ENCODE results near the gene IDH3A. TPM values are rescaled to one million over a fixed set of nuclear protein-coding genes. Genes with fewer than 3 reads are reported as not detected.

IDH3A gene
- total RNA-seq, 1 experiment from 2014 or later, result 116 TPM

DNA sequence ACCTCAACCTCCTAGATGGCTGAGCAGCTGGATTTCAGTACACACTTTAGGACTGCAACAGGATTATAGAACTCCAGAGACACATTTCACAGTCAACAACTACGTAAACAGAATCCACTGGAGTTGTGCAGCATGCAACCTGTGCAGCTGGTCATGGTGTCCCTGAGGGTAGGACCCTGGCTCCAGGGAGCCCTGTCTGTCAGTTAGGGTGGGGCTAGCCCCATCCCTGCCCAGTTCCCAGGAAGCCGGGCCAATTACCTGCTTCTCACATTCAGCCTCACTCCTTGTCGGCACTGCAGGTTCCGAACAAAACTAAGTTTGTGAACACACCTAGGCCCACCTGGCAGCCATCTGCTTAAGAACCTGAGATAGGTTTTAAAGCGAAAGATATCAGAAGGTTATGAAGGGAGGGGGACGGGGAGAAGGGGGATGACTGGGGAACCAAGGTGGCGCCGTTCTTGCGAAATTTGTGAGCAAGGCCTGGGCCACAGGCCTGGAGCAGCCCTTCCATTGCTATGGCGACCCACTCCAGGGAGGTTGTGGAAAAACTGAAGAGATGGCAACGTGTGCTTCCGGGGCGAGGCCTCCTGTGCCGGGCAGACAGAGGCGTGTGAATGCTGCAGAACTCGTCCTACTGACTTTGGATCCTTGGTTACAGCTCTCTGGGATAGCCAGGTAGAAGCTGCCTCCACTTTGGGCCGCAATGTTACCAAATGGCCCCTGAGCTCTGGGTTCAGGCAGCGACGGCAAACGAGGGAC, 59.9 kb downstream of the IDH3A start:
- in situ Hi-C loops (cut with HindIII; ENCODE audit: low pct_unique_long_range_greater_than_20kb, low sequenced_read_pairs) (no loop called here), intact Hi-C loops (cut with micrococcal nuclease; ENCODE audit: unreplicated experiment) (no loop called here)
- ChIA-PET POLR2A (interaction anchor here (0.6 to 0.7 kb wide), 2 partner anchors 29 to 1000 kb away, joined by 4 to 7 read pairs; no protein-coding TSS in a partner anchor), CTCF (interaction anchor here (0.6 kb wide), 1 partner anchor 96 kb away, joined by 6 read pairs; no protein-coding TSS in a partner anchor)
- H3K27me3 ChIP-seq (ENCODE audit: control insufficient read depth, insufficient read depth, low read length), result no peaks in the 10 kb centered on the region
- no peak overlapping the region for H3K27ac ChIP-seq (ENCODE audit: low read length)
- TF ChIP-seq SIN3A (IDR thresholded peaks at IDR 0.05; ENCODE audit: borderline replicate concordance, insufficient read depth, low read depth, low read length) (no peak), TCF7L2 (IDR thresholded peaks at IDR 0.05; ENCODE audit: low read depth, low read length) (no peak), POLR2AphosphoS5 (IDR thresholded peaks at IDR 0.05; ENCODE audit: low read depth, low read length) (no peak)
- TF ChIP-seq, protein P1, sequence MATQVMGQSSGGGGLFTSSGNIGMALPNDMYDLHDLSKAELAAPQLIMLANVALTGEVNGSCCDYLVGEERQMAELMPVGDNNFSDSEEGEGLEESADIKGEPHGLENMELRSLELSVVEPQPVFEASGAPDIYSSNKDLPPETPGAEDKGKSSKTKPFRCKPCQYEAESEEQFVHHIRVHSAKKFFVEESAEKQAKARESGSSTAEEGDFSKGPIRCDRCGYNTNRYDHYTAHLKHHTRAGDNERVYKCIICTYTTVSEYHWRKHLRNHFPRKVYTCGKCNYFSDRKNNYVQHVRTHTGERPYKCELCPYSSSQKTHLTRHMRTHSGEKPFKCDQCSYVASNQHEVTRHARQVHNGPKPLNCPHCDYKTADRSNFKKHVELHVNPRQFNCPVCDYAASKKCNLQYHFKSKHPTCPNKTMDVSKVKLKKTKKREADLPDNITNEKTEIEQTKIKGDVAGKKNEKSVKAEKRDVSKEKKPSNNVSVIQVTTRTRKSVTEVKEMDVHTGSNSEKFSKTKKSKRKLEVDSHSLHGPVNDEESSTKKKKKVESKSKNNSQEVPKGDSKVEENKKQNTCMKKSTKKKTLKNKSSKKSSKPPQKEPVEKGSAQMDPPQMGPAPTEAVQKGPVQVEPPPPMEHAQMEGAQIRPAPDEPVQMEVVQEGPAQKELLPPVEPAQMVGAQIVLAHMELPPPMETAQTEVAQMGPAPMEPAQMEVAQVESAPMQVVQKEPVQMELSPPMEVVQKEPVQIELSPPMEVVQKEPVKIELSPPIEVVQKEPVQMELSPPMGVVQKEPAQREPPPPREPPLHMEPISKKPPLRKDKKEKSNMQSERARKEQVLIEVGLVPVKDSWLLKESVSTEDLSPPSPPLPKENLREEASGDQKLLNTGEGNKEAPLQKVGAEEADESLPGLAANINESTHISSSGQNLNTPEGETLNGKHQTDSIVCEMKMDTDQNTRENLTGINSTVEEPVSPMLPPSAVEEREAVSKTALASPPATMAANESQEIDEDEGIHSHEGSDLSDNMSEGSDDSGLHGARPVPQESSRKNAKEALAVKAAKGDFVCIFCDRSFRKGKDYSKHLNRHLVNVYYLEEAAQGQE (IDR thresholded peaks at IDR 0.05; ENCODE audit: insufficient read depth in 1 of 2, low read depth in 2 of 2, low read length in 1 of 2), result no peak
- BruUV-seq (replicated peaks), result no TSS peak
- DNase-seq (ENCODE audit: low read depth, low spot score) (no peak), ATAC-seq (no peak)
- no peaks in the 10 kb centered on the region for H3K36me3 ChIP-seq (ENCODE audit: control insufficient read depth, insufficient read depth, low read length)
- H3K4me1 ChIP-seq (ENCODE audit: control insufficient read depth, insufficient read depth, low read length), result peaks cover 56% of the 10 kb centered on the region
- H3K9me3 ChIP-seq (ENCODE audit: control insufficient read depth, insufficient read depth, low read depth, low read length), result no peaks in the 10 kb centered on the region
- no peak overlapping the region for H3K4me3 ChIP-seq (ENCODE audit: low read depth in 2 of 2, low read length in 2 of 2)

GRCh38 chr15:78209646-78210348, 60.6 kb downstream of the IDH3A start:
- no peak for ATAC-seq
- TF ChIP-seq SIN3A (IDR thresholded peaks at IDR 0.05; ENCODE audit: borderline replicate concordance, insufficient read depth, low read depth, low read length) (no peak), TCF7L2 (IDR thresholded peaks at IDR 0.05; ENCODE audit: low read depth, low read length) (no peak), POLR2AphosphoS5 (IDR thresholded peaks at IDR 0.05; ENCODE audit: low read depth, low read length) (no peak), CTCF (IDR thresholded peaks at IDR 0.05) (no peak)
- TF ChIP-seq, protein P1 (IDR thresholded peaks at IDR 0.05; ENCODE audit: insufficient read depth in 1 of 2, low read depth in 2 of 2, low read length in 1 of 2), result no peak
- Histone ChIP-seq H3K27ac (ENCODE audit: low read length) (peak overlapping the region; percentile 55; the same call in 1 of the 2 replicates), H3K36me3 (ENCODE audit: control insufficient read depth, insufficient read depth, low read length) (no peaks in the 10 kb centered on the region), H3K27me3 (ENCODE audit: control insufficient read depth, insufficient read depth, low read length) (no peaks in the 10 kb centered on the region), H3K4me1 (ENCODE audit: control insufficient read depth, insufficient read depth, low read length) (peaks cover 54% of the 10 kb centered on the region), H3K9me3 (ENCODE audit: control insufficient read depth, insufficient read depth, low read depth, low read length) (no peaks in the 10 kb centered on the region), H3K4me3 (ENCODE audit: low read depth in 2 of 2, low read length in 2 of 2) (no peak overlapping the region)
- BruUV-seq (replicated peaks), result no TSS peak
- no peak for DNase-seq (ENCODE audit: low read depth, low spot score)
- intact Hi-C loops (cut with micrococcal nuclease; ENCODE audit: unreplicated experiment), result no loop called here
- ChIA-PET CTCF (interaction anchor here (0.6 kb wide), 1 partner anchor 96 kb away, joined by 6 read pairs; no protein-coding TSS in a partner anchor), POLR2A (interaction anchor here (0.6 kb wide), 1 partner anchor 28 kb away, joined by 4 read pairs; no protein-coding TSS in a partner anchor)
- in situ Hi-C loops (cut with HindIII; ENCODE audit: low pct_unique_long_range_greater_than_20kb, low sequenced_read_pairs), result no loop called here
